Posterior vena cava (tissue), 2 donors: ENCODE results near the gene SMC4. TPM values are rescaled to one million over a fixed set of nuclear protein-coding genes. Genes with fewer than 3 reads are reported as not detected.
A peak's percentile ranks its signal among the peaks of the same experiment; 100 is the strongest.
"Not testable (repeated sequence)": the region's sequence is repeated elsewhere in the genome, so short reads cannot be mapped to it uniquely, and the experiment has no call there.

Experiments used
- DNase-seq: peaks from one replicate; pipeline ENCODE4 v3.0.0-alpha.2; 2020; ENCODE audit warnings: low spot score
- intact Hi-C, 2 donors: fragments of 100-400 bp; cut with DNase I; formaldehyde crosslinking; loops; one replicate each; pipeline versions ENCODE4 v1.14.1 to v1.14.2; 2022 to 2023
- total RNA-seq, 2 donors: library from RNA; stranded (reverse); fragmentation: NEBNext Ultra II Directional; extraction: Animal tissue kit (Norgen Biotek cat#: 25700); gene quantifications; one replicate each; pipeline ENCODE4 v1.2.1, GENCODE V29; 2021
- donor health status: DM: yes; HTN: yes; CAD: no.
- donor health status: DM: yes; HTN: yes; CAD: no.

Gene SMC4
- total RNA-seq, 2 donors from 2014 or later: 21.5 to 23.2 TPM

DNA sequence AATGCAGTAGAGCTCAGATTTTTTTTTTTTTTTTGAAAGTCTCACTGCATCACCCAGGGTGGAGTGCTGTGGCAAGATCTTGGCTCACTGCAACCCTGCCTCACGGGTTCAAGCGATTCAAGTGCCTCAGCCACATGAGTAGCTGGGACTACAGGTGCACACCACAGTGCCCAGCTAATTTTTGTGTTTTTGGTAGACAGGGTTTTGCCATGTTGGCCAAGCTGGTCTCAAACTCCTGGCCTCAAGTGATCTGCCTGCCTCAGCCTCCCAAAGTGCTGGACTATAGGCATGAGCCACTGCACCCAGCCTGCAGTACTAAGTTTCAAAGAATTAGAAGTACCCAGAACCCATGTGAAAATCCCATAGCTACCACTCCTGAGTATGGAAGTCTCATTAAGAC is 35.6 kb downstream of the SMC4 start:
- no peak for DNase-seq
- intact Hi-C loops: no loop called here

DNA sequence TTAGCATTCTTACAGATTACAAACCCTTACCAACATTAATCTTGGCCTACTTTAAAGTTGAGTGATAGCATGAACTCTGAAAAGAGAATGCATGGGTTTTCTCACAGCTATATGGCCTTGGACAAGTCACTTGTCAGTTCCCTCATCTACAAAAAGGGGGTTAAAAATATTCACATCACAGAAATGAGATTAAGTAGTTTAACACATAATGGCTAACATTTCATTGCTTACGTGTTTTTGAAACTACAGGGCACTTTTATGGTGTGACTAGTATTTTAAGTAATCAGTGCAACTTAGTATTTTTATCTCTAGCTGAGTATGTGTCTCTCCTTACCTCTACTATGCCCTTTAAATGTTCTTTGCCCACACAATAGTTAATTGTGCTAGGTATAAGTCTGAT is 36.3 kb downstream of the SMC4 start:
- no peak for DNase-seq
- intact Hi-C loops: no loop called here

DNA sequence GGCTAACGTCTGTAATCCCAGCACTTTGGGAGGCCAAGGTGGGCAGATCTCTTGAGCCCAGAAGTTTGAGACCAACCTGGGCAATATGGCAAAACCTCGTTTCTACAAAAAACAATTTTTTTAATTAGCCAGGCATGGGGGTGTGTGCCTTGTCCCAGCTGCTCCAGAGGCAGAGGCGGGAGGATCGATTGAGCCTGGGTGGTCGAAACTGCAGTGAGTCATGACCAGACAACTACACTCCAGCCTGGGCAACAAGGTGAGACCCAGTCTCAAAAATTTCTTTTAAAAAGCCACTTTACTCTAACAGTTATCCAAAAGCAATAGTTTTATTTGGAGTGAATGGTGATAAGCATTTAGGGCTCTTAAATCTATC is 37.6 kb downstream of the SMC4 start:
- intact Hi-C loops: no loop called here

DNA sequence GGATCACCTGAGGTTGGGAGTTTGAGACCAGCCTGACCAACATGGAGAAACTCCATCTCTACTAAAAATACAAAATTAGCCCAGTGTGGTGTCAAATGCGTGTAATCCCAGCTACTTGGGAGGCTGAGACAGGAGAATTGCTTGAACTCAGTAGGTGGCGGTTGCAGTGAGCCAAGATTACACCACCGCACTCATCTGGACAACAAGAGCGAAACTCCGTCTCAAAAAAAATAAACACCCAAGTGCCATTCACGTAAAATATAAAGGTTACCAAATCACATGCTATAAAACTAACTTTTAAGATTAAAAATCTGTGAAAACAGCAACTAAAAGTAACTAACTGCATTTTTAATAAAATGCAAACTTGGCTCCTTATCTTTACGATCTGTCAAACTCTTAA is 41.2 kb downstream of the SMC4 start:
- DNase-seq: no peak

More for the DNA sequence above, 37.6 kb downstream of the SMC4 start:
- DNase-seq: no peak

DNA sequence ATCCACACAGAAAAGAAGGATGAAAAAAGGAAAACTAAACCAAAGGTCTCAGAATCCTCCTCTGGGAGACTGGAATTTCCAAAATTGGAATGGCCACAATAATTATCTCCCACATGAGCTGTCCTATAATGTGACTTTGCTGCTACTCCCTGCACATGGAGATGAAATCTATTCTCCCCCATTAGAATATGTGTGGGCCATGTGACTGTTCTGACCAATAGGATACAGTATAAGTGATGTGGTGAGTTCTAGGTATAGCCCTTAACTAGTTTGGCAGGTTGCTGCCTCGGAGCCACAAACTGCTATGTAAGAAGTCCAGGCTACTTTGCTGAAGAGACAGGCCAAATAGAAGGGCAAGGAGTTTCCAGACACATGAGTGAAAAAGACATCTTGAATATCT is 45.0 kb downstream of the SMC4 start:
- DNase-seq: no peak
- intact Hi-C loops: no loop called here

More for the DNA sequence above, 41.2 kb downstream of the SMC4 start:
- intact Hi-C loops: no loop called here

DNA sequence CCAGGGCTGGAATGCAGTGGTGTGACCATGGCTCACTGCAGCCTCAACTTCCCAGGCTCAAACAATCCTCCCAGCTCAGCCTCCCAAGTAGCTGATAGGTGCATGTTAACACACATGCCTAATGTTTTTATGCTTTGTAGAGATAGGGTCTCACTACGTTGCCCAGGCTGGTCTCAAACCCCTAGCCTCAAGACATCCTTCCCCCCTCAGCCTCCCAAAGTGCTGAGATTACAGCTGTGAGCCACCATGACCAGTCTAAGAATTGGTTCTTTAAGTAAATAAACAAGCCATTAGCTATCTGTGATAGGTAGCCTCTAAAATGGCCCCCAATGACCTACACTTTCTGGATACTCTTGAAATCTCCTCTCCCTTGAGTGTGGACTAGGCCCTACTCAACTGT is 46.4 kb downstream of the SMC4 start:
- DNase-seq: no peak
- intact Hi-C loops: no loop called here

DNA sequence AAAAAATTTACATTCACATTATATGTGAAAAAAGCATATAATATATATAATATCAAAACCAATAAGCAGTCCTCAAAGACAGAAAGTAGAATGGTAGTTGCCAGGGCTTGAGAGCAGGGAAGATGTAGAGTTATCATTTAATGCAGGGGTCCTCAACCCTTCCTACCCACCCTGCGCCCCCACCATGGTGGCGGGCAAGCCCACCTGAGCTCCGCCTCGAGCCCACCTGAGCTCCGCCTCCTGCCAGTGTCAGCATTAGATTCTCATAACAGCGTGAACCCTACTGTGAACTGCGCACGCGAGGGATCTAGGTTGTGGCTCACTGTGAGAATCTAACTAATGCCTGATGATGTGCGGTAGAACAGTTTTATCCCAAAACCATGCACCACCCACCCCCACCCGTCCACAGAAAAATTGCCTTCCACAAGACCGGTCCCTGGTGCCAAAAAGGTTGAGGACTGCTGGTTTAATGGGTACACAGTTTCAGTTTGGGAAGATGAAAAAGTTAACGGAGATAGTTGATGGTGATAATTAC is 47.1 kb downstream of the SMC4 start:
- no peak for DNase-seq
- intact Hi-C loops: no loop called here

DNA sequence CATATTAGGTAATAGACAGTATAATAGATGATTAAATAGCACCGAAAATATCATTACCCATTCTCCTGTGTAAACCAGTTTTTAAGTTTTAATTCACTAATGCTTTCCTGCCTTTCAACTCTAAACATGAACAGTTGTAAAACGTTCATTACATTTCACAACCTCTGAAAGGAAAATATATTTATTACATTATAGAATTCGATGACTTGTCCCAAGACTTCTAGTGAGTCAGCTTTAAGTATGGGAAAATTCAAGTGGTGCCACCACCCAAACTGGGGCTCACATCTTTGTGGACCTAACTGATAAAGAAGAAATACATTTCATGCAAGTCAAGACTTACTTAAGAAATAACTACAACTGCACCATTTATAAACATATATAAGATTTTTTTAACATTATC is 48.1 kb downstream of the SMC4 start:
- intact Hi-C loops: no loop called here
- DNase-seq: no peak

DNA sequence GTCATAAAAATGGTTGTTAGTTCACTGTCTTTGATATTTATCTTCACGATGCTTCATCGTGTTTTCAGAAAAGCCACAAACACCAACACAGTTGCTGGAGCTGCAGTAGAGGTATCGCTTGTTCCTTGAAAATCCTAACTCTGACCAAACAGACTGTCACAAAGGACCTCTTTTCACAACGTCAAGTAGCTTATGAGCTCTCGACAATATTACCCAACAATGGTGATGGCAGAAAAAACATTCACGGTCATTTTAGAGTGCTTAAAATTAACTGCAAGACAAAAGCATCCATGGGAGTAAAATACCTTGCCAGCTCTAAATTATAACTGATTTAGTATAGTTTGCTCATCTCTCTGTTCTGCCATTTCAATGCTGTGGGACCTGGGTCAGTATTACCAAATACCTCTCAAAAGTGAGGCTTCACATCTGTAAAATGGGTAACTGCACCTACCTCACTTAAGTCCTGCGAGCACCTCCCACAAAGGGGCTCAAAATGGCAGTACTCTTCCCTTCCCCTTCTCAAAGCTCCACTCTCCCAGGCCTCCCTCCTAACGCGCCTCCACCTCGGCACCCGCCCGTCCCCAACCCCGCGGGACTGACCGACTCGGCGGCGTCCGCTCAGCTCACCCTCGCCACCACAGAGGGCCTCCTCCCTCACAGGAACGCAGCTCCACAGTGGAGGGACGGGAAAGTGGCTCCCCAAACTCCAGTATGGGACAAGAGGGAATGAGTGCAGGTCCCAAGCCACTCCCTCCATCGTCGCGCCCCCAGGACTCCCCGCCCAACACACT is 49.6 kb downstream of the SMC4 start:
- no peak for DNase-seq
- intact Hi-C loops: no loop called here

DNA sequence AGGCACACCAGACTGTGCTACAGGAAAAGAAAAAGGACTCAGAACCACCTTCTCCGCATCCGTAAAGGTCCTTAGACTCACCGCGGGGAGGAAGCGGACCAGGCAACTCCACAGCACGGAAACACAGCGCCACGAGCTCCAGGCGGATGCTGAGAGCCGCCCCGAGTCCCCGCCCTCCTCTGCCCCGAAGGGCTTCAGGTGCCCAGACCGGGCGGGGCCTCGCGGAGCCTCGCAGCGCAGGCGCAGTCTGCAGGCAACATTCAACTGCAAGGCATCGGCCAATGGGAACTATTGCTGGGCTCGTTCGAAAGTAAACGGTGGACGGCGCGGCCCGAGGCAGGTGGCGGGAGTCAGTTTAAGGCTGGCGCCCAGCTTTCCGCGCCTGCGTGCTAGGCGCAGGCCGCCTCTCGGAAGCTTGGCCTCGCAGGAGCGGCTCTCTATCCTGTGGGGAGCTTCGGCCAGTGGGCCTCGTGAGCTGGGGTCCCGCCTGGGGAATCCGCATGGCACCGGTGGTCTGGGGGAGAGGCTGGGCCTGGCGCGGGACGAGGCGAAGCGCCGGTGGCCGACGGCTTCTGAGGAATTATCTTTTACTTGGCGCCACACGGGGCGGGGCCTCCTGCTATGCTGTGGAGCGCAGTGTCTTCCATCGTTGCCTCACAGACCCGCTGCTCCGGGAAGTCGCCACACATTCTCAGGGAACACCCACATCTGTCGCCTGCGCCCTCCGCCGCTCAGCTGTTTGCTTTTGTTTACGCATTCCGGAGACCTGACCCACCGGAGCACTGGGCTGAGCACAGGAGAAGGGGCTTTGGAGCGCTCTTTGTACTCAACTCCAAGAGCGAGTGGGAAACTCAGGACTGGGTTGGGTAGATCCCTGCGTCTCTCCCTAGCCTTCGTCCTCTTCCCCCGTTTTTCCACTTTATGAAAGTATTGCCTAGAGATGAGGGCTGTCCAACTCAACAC is 50.5 kb downstream of the SMC4 start, which contains the start of gene TRIM59:
TRIM59 (minus strand) TSS at position 151 of the 963 bp plus-strand sequence. CDS start 10,603 bp downstream, outside the sequence.
- DNase-seq: peak; percentile 96
- intact Hi-C loops: no loop called here

DNA sequence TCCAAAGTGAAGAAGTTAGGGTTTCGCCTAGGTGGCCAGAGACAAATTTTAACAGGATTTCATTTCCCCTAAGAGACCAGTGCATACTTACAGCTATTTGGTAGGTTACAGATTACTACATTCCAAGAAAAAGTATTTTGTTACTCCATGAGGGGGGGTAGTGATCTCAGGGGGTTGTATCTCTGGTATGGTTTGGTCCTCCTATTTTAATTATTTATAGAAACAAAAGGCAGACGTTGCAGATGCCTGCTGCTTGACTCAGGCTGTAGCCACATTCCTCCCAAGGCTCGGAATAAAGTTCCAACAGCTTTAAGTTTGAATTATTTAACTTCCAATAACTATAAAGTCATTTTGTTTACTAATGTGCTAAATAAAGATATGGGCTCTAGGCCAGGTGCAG is 51.4 kb downstream of the SMC4 start:
- DNase-seq: no peak

DNA sequence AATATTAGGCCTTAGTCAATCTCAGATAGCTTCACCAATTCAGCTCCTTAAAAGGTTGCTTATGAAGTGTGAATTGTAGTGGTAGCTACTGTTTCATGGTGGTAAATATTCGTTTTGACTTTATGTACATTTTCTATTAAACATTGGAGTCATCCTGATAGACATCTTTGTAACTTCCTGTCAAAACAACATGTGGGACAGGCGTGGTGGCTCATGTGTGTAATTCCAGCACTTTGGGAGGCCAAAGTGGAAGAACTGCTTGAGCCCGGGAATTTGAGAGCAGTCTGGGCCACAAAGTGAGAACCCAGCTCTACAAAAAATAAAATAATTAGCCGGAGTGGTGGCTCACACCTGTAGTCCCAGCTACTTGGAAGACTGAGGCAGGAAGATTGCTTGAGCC is 52.2 kb downstream of the SMC4 start:
- DNase-seq: no peak
- intact Hi-C loops: no loop called here

More for the DNA sequence above, 51.4 kb downstream of the SMC4 start:
- intact Hi-C loops: no loop called here

DNA sequence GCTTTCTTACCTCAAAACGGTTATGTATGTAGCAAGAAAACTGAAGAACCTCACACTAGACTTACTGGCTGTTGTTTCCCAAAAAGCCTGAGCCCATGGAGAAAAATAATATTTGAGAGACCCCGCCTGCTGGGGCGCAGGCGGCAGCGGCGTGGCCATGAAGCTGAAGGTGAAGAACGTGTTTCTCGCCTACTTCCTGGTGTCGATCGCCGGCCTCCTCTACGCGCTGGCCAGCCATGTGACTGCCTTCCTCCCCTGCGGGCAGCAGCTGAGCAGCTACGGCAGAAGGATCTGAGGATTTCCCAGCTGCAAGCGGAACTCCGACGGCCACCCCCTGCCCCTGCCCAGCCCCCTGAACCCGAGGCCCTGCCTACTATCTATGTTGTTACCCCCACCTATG is 52.8 kb downstream of the SMC4 start:
- DNase-seq, intact Hi-C loops: not testable (repeated sequence)

DNA sequence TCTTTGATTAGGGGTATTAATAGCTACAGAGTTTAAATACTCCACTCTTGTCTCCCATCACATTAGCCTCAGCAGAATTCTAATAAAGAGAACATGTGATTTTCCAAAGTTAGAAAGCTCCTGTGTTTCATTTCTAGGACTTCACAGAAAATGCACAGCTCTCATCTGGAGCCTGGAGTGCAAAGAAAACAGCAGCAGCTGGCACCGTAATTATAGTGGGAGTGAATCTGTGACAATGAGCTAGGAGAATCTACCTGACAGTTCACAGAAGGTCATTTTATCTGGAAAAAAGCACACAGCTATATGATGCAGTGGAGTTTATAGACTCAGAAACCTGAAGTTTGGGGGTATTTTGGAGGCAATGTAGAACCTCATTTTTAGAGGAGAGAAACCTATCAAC is 55.5 kb downstream of the SMC4 start:
- no peak for DNase-seq
- intact Hi-C loops: no loop called here

DNA sequence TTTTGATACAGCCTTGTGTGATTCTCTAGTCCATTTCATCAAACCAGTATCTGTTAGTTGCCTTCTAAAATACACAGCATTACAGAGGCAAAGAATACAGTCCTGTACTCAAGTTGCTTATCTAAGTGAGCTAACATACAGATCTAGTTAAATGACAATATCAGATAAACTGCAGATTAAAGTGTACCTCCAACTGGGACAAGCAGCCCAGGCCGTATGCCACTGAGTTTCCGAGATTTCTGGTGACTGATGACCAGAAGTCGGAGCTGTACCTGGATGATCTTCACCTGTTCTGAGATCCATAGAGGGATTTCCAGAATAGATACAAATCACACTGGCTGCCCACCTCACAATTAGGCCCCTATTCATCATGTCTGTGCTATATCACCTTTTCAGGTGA is 56.4 kb downstream of the SMC4 start:
- DNase-seq: no peak
- intact Hi-C loops: no loop called here

DNA sequence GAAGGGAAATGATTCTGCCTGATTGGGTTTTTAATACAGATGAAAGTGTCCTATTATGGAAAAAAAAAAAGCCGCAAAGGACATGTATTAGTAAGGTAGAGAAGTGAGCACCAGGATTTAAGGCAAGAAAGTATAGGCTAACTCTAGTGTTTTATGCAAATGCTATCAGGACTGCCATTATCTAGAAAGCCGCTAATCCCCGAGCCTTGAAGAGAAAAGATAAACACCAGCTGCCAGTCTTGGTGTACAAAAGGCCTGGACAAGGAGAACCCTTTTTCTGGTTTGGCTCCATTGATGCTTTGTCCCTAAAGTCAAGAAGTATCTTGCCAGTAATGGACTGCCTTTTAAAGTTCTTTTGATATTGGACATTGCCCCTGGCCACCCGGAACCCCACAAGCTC is 58.7 kb downstream of the SMC4 start:
- intact Hi-C loops: no loop called here

DNA sequence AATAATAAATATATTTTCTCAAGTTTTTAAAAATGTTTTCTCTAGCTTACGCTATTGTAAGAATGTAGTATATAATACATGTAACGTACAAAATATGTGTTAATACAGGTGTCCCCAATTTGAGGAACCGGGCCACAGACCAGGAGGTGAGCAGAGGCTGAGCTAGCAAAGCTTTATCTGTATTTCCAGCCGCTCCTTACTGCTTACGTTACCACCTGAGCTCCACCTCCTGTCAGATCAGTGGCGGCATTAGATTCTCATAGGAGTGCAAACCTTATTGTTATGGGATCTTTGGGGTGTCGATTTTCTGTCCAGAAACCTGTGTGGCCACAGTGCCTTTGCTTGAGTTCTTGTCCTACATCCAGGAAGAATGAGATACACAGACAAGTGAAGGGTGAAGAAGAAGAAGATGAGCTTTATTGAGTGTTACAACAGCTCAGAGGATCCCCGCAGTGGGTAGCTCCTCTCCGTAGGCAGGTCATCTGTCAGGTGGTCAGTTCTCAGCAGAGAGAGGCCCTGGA is 60.1 kb downstream of the SMC4 start:
- DNase-seq: no peak

More for the DNA sequence above, 58.7 kb downstream of the SMC4 start:
- DNase-seq: no peak

DNA sequence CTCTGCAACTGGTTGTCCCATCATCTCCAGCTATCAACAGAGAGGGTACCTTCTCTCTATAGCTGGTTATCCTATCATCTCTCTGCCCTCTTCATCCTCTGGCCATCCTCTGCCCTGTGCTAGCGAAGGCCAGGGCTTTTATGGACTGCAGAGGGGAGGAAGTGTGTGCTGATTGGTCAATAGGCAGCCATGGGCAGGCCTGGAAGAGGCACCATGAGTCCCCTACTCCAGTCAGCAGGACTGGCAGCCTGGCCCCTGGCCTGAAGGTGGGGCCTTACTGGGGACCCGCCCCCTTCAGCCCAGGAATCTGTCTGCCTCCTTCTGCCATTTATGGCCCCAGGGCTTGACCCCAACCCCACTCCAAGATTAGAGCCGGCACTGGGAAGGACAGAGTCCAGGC is 60.6 kb downstream of the SMC4 start:
- intact Hi-C loops: no loop called here
- DNase-seq: no peak

More for the DNA sequence above, 60.1 kb downstream of the SMC4 start:
- intact Hi-C loops: no loop called here

DNA sequence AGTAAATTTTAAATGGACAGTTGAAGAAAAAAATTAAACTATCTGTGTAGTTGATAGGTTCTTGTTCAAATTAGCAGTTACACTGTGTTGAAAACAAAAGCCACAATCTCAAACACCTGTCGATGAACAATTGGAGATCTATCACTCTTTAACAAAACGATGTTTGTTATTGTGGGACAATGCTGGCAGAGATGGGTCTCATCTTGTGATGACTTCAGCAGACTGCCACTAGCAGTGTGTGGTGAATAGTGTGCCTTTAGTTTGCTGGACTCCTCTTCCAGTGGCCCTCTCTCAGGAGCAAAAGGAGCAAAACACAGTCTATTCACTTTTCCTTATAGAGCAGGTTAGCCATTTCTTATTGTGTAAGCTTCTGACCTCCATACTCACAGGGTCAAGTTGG is 64.9 kb downstream of the SMC4 start:
- no peak for DNase-seq
- intact Hi-C loops: no loop called here

DNA sequence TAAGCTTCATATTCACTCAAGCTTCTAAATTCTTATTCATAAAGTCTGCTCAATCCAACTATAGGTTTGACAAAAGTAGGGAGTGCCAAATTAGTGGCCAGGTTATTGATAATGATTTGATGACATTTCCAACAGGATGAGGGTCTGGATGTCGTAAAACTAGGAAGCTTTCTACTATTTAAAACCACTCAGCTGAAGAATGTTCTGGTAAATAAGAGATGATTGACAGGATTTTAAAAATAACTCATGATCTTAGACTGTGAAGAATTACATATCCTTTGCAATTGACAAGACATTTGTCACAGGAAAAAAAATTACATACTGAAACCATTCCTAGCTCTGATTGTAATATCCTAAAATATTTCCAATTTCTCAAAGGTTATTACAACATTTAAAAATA is 65.5 kb downstream of the SMC4 start:
- no peak for DNase-seq
- intact Hi-C loops: no loop called here
